ENCODE data around the gene COL4A2.

Gene COL4A2

GRCh38 chr13:110446575-110446890 lies 139.4 kb downstream of the COL4A2 start:
- TF ChIP-seq CTCF (conservative IDR thresholded peaks at IDR 0.05; ENCODE audit: control insufficient read depth, insufficient read depth, low read depth, low read length) = no peak

GRCh38 chr13:110447058-110447511 lies 140.0 kb downstream of the COL4A2 start:
- H3K4me3 ChIP-seq (ENCODE audit: control insufficient read depth, low read depth, low read length) = no peak overlapping the region
- no peak for TF ChIP-seq CTCF (conservative IDR thresholded peaks at IDR 0.05; ENCODE audit: control insufficient read depth, insufficient read depth, low read depth, low read length)
- DNase-seq (ENCODE audit: low read depth) = peak; percentile 95

More at GRCh38 chr13:110446575-110446890, 139.4 kb downstream of the COL4A2 start:
- H3K4me3 ChIP-seq (ENCODE audit: control insufficient read depth, low read depth, low read length) = no peak overlapping the region
- no peak for DNase-seq (ENCODE audit: low read depth)

GRCh38 chr13:110447801-110448200 lies 140.7 kb downstream of the COL4A2 start:
- DNase-seq (ENCODE audit: low read depth) = no peak
- no peak overlapping the region for H3K4me3 ChIP-seq (ENCODE audit: control insufficient read depth, low read depth, low read length)
- no peak for TF ChIP-seq CTCF (conservative IDR thresholded peaks at IDR 0.05; ENCODE audit: control insufficient read depth, insufficient read depth, low read depth, low read length)

GRCh38 chr13:110448230-110448629 lies 141.1 kb downstream of the COL4A2 start:
- no peak overlapping the region for H3K4me3 ChIP-seq (ENCODE audit: control insufficient read depth, low read depth, low read length)
- no peak for TF ChIP-seq CTCF (conservative IDR thresholded peaks at IDR 0.05; ENCODE audit: control insufficient read depth, insufficient read depth, low read depth, low read length)

GRCh38 chr13:110448677-110449076 lies 141.6 kb downstream of the COL4A2 start:
- DNase-seq (ENCODE audit: low read depth) = no peak
- TF ChIP-seq CTCF (conservative IDR thresholded peaks at IDR 0.05; ENCODE audit: control insufficient read depth, insufficient read depth, low read depth, low read length) = no peak
- no peak overlapping the region for H3K4me3 ChIP-seq (ENCODE audit: control insufficient read depth, low read depth, low read length)

More at GRCh38 chr13:110448230-110448629, 141.1 kb downstream of the COL4A2 start:
- peak; percentile 84 for DNase-seq (ENCODE audit: low read depth)

- DNase-seq (ENCODE audit: low read depth) = no peak
- no peak for TF ChIP-seq CTCF (conservative IDR thresholded peaks at IDR 0.05; ENCODE audit: control insufficient read depth, insufficient read depth, low read depth, low read length)
- H3K4me3 ChIP-seq (ENCODE audit: control insufficient read depth, low read depth, low read length) = no peak overlapping the region
Observed at GRCh38 chr13:110449219-110450015, 142.3 kb downstream of the COL4A2 start.
